HepG2 (cell line): ENCODE results near the gene PRKCZ. TPM values are rescaled to one million over a fixed set of nuclear protein-coding genes. Genes with fewer than 3 reads are reported as not detected.

Source experiments
- CC2D1A ChIP-seq: sonication (generic); formaldehyde crosslinking; IDR thresholded peaks from 2 replicates; pipeline ENCODE4 v1.8.1; 2023; ENCODE audit warnings: mild to moderate bottlenecking, missing genetic modification reagents
- ETV5 ChIP-seq: IDR thresholded peaks from 2 replicates; pipeline ENCODE4 v1.6.1; 2018; ENCODE audit warnings: missing biosample characterization, missing genetic modification reagents, inconsistent platforms, borderline replicate concordance
- FOXA3 ChIP-seq: IDR thresholded peaks from 2 replicates; pipeline ENCODE4 v1.6.1; 2016; ENCODE audit warnings: missing genetic modification reagents, missing compliant biosample characterization
- HNRNPL ChIP-seq: fragments of 200-400 bp; formaldehyde crosslinking; IDR thresholded peaks from 2 replicates; pipeline ENCODE4 v1.6.1; 2017; ENCODE audit warnings: mild to moderate bottlenecking, low read depth, low read length
- KLF12 ChIP-seq: sonication (generic); formaldehyde crosslinking; IDR thresholded peaks from 2 replicates; pipeline ENCODE4 v1.4.0; 2020; ENCODE audit warnings: missing genetic modification reagents, borderline replicate concordance
- KMT2B ChIP-seq: IDR thresholded peaks from 2 replicates; pipeline ENCODE4 v1.6.1; 2016; ENCODE audit warnings: missing genetic modification reagents, missing compliant biosample characterization
- MED13 ChIP-seq: sonication (generic); formaldehyde crosslinking; IDR thresholded peaks from 2 replicates; pipeline ENCODE4 v1.5.0; 2020; ENCODE audit warnings: missing genetic modification reagents
- ONECUT2 ChIP-seq: sonication (generic); formaldehyde crosslinking; IDR thresholded peaks from 2 replicates; pipeline ENCODE4 v1.4.0; 2020; ENCODE audit warnings: missing genetic modification reagents
- PAX8 ChIP-seq: sonication (generic); formaldehyde crosslinking; IDR thresholded peaks from 2 replicates; pipeline ENCODE4 v1.8.0; 2022; ENCODE audit warnings: mild to moderate bottlenecking, missing genetic modification reagents, borderline replicate concordance
- SNRNP70 ChIP-seq: fragments of 200-400 bp; formaldehyde crosslinking; IDR thresholded peaks from 2 replicates; pipeline ENCODE4 v1.6.1; 2017; ENCODE audit warnings: mild to moderate bottlenecking, low read depth, low read length, moderate library complexity
- YEATS4 ChIP-seq: sonication (generic); formaldehyde crosslinking; IDR thresholded peaks from 2 replicates; pipeline ENCODE4 v1.4.0; 2020; ENCODE audit warnings: missing genetic modification reagents, borderline replicate concordance
- YY1 ChIP-seq: IDR thresholded peaks from 2 replicates; pipeline ENCODE4 v1.6.1; 2011; ENCODE audit warnings: low read length, low read depth, moderate library complexity, mild to moderate bottlenecking; ENCODE audit not compliant: insufficient read depth, insufficient replicate concordance
- ZNF577 ChIP-seq: sonication (generic); formaldehyde crosslinking; IDR thresholded peaks from 2 replicates; pipeline ENCODE4 v1.4.0; 2020; ENCODE audit warnings: mild to moderate bottlenecking, low read depth, missing genetic modification reagents, borderline replicate concordance
- ZNF709 ChIP-seq: sonication (generic); formaldehyde crosslinking; IDR thresholded peaks from 2 replicates; pipeline ENCODE4 v1.5.0; 2020; ENCODE audit warnings: mild to moderate bottlenecking, missing genetic modification reagents
- ZSCAN25 ChIP-seq: sonication (generic); formaldehyde crosslinking; IDR thresholded peaks from 2 replicates; pipeline ENCODE4 v1.8.0; 2022; ENCODE audit warnings: mild to moderate bottlenecking, missing genetic modification reagents
- polyA plus RNA-seq, 8 experiments: library from polyadenylated mRNA; depleted of rRNA in 3 of 8; stranded (reverse) in 7 of 8; unstranded in 1 of 8; fragments of >200 nt; fragmentation: Illumina TruSeq in 4 of 8; extraction: Trizol in 4 of 8; gene quantifications; 2 replicates each; pipeline versions ENCODE4 v1.2.1 to v1.2.3, GENCODE V29; 2011 to 2016; ENCODE audit warnings: low read depth in 4 of 8, missing spikeins in 1 of 8, mixed read lengths in 1 of 8; ENCODE audit not compliant: insufficient read depth in 1 of 8
- total RNA-seq, 5 experiments: library from RNA; depleted of rRNA; stranded (reverse); fragments of >200 nt; fragmentation: Illumina TruSeq; extraction: Trizol; gene quantifications; 2 replicates each; pipeline ENCODE4 v1.2.3, GENCODE V29; 2016; ENCODE audit warnings: low read depth in 1 of 5
- TF ChIP-seq, protein P1 (sequence below): IDR thresholded peaks from 2 replicates; pipeline ENCODE4 v1.6.1; 2018; ENCODE audit warnings: missing genetic modification reagents
- TF ChIP-seq, protein P2 (sequence below): sonication (generic); formaldehyde crosslinking; IDR thresholded peaks from 2 replicates; pipeline ENCODE4 v1.5.1; 2020; ENCODE audit warnings: mild to moderate bottlenecking, missing genetic modification reagents, borderline replicate concordance
- TF ChIP-seq, protein P3 (sequence below): sonication (generic); formaldehyde crosslinking; IDR thresholded peaks from 2 replicates; pipeline ENCODE4 v1.4.0; 2020; ENCODE audit warnings: missing genetic modification reagents, mild to moderate bottlenecking, borderline replicate concordance

The PRKCZ gene
- total and polyA plus RNA-seq, 2 of the 13 experiments (the other 11 are each of a cell fraction or from before 2014, with no cell fraction given), result 34.7 to 85.2 TPM

DNA sequence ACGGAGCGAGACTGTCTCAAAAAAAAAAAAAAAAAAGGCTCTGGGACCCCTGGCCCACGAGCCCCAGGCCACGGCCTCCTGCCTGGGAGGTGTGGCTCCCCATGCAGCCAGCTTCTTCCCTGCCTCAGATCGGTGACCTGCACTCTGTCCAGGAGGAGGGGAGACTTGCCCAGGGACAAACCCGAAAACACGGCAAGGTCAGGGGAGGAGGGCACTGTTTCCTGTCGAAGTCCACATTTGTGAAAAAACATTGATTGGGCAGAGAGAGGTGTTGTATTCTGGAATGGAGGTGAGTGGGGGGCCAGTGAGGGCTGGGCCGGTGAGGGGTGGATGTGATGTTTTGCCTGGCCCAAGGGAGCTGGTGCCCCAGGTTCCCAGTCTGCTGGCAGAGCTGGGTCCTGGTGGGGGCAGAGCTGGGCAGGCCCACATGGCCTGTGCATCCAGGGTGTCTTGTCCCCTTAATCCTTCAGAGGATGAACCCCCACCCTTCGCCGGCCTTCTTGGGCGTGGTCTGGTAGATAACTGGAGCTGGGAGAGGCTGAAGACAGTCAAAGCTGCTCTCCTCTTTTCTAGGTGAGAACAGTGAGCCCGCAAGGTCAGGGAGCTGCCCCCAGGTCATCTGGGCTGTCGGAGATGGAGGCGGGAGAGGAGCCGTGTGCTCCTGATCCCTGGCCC, 156.7 kb downstream of the PRKCZ start (continued):
- TF ChIP-seq, protein P1, sequence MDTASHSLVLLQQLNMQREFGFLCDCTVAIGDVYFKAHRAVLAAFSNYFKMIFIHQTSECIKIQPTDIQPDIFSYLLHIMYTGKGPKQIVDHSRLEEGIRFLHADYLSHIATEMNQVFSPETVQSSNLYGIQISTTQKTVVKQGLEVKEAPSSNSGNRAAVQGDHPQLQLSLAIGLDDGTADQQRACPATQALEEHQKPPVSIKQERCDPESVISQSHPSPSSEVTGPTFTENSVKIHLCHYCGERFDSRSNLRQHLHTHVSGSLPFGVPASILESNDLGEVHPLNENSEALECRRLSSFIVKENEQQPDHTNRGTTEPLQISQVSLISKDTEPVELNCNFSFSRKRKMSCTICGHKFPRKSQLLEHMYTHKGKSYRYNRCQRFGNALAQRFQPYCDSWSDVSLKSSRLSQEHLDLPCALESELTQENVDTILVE, result no peak
- TF ChIP-seq PAX8 (CRISPR knock-in tag) (no peak), ETV5 (CRISPR knock-in tag) (peak; percentile 42), HNRNPL (0 out of 2 replicates have a peak, but pooled peaks have one; percentile 55), ZNF577 (no peak), ZNF709 (CRISPR knock-in tag) (no peak), YY1 (no peak), KMT2B (CRISPR knock-in tag) (no peak), ZSCAN25 (CRISPR knock-in tag) (no peak), YEATS4 (CRISPR knock-in tag) (peak; percentile 13; the same call in 1 of the 2 replicates), FOXA3 (CRISPR knock-in tag) (no peak), ONECUT2 (CRISPR knock-in tag) (peak; percentile 58; the same call in 1 of the 2 replicates), KLF12 (CRISPR knock-in tag) (peak; percentile 73; the same call in 1 of the 2 replicates), CC2D1A (CRISPR knock-in tag) (no peak), SNRNP70 (no peak), MED13 (CRISPR knock-in tag) (no peak)
- TF ChIP-seq, protein P2, sequence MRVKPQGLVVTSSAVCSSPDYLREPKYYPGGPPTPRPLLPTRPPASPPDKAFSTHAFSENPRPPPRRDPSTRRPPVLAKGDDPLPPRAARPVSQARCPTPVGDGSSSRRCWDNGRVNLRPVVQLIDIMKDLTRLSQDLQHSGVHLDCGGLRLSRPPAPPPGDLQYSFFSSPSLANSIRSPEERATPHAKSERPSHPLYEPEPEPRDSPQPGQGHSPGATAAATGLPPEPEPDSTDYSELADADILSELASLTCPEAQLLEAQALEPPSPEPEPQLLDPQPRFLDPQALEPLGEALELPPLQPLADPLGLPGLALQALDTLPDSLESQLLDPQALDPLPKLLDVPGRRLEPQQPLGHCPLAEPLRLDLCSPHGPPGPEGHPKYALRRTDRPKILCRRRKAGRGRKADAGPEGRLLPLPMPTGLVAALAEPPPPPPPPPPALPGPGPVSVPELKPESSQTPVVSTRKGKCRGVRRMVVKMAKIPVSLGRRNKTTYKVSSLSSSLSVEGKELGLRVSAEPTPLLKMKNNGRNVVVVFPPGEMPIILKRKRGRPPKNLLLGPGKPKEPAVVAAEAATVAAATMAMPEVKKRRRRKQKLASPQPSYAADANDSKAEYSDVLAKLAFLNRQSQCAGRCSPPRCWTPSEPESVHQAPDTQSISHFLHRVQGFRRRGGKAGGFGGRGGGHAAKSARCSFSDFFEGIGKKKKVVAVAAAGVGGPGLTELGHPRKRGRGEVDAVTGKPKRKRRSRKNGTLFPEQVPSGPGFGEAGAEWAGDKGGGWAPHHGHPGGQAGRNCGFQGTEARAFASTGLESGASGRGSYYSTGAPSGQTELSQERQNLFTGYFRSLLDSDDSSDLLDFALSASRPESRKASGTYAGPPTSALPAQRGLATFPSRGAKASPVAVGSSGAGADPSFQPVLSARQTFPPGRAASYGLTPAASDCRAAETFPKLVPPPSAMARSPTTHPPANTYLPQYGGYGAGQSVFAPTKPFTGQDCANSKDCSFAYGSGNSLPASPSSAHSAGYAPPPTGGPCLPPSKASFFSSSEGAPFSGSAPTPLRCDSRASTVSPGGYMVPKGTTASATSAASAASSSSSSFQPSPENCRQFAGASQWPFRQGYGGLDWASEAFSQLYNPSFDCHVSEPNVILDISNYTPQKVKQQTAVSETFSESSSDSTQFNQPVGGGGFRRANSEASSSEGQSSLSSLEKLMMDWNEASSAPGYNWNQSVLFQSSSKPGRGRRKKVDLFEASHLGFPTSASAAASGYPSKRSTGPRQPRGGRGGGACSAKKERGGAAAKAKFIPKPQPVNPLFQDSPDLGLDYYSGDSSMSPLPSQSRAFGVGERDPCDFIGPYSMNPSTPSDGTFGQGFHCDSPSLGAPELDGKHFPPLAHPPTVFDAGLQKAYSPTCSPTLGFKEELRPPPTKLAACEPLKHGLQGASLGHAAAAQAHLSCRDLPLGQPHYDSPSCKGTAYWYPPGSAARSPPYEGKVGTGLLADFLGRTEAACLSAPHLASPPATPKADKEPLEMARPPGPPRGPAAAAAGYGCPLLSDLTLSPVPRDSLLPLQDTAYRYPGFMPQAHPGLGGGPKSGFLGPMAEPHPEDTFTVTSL (CRISPR knock-in tag), result no peak
- TF ChIP-seq, protein P3, sequence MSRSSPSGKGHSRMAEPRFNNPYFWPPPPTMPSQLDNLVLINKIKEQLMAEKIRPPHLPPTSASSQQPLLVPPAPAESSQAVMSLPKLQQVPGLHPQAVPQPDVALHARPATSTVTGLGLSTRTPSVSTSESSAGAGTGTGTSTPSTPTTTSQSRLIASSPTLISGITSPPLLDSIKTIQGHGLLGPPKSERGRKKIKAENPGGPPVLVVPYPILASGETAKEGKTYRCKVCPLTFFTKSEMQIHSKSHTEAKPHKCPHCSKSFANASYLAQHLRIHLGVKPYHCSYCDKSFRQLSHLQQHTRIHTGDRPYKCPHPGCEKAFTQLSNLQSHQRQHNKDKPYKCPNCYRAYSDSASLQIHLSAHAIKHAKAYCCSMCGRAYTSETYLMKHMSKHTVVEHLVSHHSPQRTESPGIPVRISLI (CRISPR knock-in tag), result peak; percentile 71
